ENCODE results near the gene GNG13.

- no peak for TF ChIP-seq CTCF (IDR thresholded peaks at IDR 0.05; ENCODE audit: insufficient read depth, low read length, poor library complexity, severe bottlenecking)
- no peak for TF ChIP-seq EZH2phosphoT487 (conservative IDR thresholded peaks at IDR 0.05; ENCODE audit: low read length)
Observed at GRCh38 chr16:841455-842060, 41.0 kb upstream of the GNG13 start.
